ENCODE data around the gene GPR143. TPM values are rescaled to one million over a fixed set of nuclear protein-coding genes. Genes with fewer than 3 reads are reported as not detected.

The GPR143 gene
- total and polyA plus RNA-seq, 2 donors (not counting 3 experiments of a cell fraction or from before 2014, with no cell fraction given): 9.3 to 17.7 TPM

GRCh38 chrX:9775930-9776329, 10.3 kb upstream of the GPR143 start:
- POLR2A ChIA-PET: no interaction called here
- Histone ChIP-seq H3K27ac (ENCODE audit: insufficient read depth, low read depth, low read length) (no peak overlapping the region), H3K4me1 (ENCODE audit: control insufficient read depth, extremely low read depth, insufficient read depth, low read length) (peaks cover 2% of the 10 kb centered on the region), H3K27me3 (ENCODE audit: control insufficient read depth in 2 of 2, insufficient read depth in 2 of 2, low read length in 2 of 2) (no peaks in the 10 kb centered on the region), H2AFZ (ENCODE audit: low read depth, low read length) (no peak overlapping the region), H3K4me3 (replicated peaks in 1 of 3; ENCODE audit: insufficient read depth in 1 of 3, low read depth in 1 of 3, low read length in 3 of 3) (no peak overlapping the region), H3K4me2 (ENCODE audit: insufficient read depth, low read length) (no peak overlapping the region), H4K20me1 (replicated peaks; ENCODE audit: control insufficient read depth, extremely low read depth, insufficient read depth, low read length) (no peaks in the 10 kb centered on the region), H3K9ac (replicated peaks; ENCODE audit: extremely low read depth, insufficient read depth, low read length) (no peak overlapping the region), H3K79me2 (ENCODE audit: control insufficient read depth, insufficient read depth, low read length) (no peaks in the 10 kb centered on the region), H3K9me3 (replicated peaks; ENCODE audit: control insufficient read depth, insufficient read depth, low read length) (no peaks in the 10 kb centered on the region), H3K36me3 (ENCODE audit: control insufficient read depth in 2 of 2, extremely low read depth in 1 of 2, insufficient read depth in 2 of 2, low read length in 2 of 2) (no peaks in the 10 kb centered on the region), H3K9me1 (replicated peaks; ENCODE audit: control insufficient read depth, extremely low read depth, insufficient read depth, low read length) (no peaks in the 10 kb centered on the region)
- DNase-seq (ENCODE audit: low read depth, low spot score) (no peak), FAIRE-seq (no peak)
- TF ChIP-seq GATA2 (IDR thresholded peaks at IDR 0.05; ENCODE audit: insufficient read depth, insufficient read length, low read depth, low read length): no peak
- TF ChIP-seq EZH2 (IDR thresholded peaks at IDR 0.05; ENCODE audit: borderline replicate concordance, low read depth, low read length, severe bottlenecking): no peak
- no peak for TF ChIP-seq POLR2A (IDR thresholded peaks at IDR 0.05; ENCODE audit: low read depth, low read length)
- TF ChIP-seq CTCF (IDR thresholded peaks at IDR 0.05; ENCODE audit: extremely low read depth in 1 of 2, insufficient read depth in 1 of 2, low read depth in 1 of 2, low read length in 2 of 2): no peak
- TF ChIP-seq POLR2AphosphoS5 (IDR thresholded peaks at IDR 0.05; ENCODE audit: insufficient read depth, low read depth, low read length): no peak
- no peak for TF ChIP-seq MYC (IDR thresholded peaks at IDR 0.05; ENCODE audit: low read depth, low read length)
- no peak for TF ChIP-seq JUN (IDR thresholded peaks at IDR 0.05; ENCODE audit: borderline replicate concordance, insufficient read depth, insufficient read length, low read depth)
- no peak for TF ChIP-seq MAX (IDR thresholded peaks at IDR 0.05; ENCODE audit: insufficient read depth, insufficient read length)
- no peak for TF ChIP-seq FOS (IDR thresholded peaks at IDR 0.05; ENCODE audit: borderline replicate concordance, insufficient read depth, low read length)
- intact Hi-C loops (cut with micrococcal nuclease): no loop called here
- no TSS peak for BruUV-seq (replicated peaks)
- dilution Hi-C loops (cut with MboI; ENCODE audit: extremely low pct_ligation_motif_present, low sequenced_read_pairs): no loop called here
- CTCF ChIA-PET: interaction anchor here (0.6 kb wide), 1 partner anchor 7 kb away, joined by 3 read pairs; no protein-coding TSS in a partner anchor
